Ishikawa (cell line): ENCODE measurements around the gene ERG.

Experiments used
- CEBPB ChIP-seq: IDR thresholded peaks from 2 replicates; pipeline ENCODE4 v1.6.1; 2012
- EGR1 ChIP-seq: IDR thresholded peaks from 2 replicates; pipeline ENCODE4 v1.6.1; 2012
- EP300 ChIP-seq: IDR thresholded peaks from 2 replicates; pipeline ENCODE4 v1.6.1; 2012; ENCODE audit warnings: borderline replicate concordance
- RAD21 ChIP-seq: IDR thresholded peaks from 2 replicates; pipeline ENCODE4 v1.6.1; 2012; ENCODE audit warnings: low read depth
- TAF1 ChIP-seq: IDR thresholded peaks from 2 replicates; pipeline ENCODE4 v1.6.1; 2012; ENCODE audit warnings: low read depth, mild to moderate bottlenecking
- TEAD4 ChIP-seq: IDR thresholded peaks from 2 replicates; pipeline ENCODE4 v1.6.1; 2012
- USF1 ChIP-seq: IDR thresholded peaks from 2 replicates; pipeline ENCODE4 v1.6.1; 2012
- YY1 ChIP-seq: IDR thresholded peaks from 2 replicates; pipeline ENCODE4 v1.6.1; 2012; ENCODE audit warnings: low read depth
- TF ChIP-seq, protein P1 (sequence below): IDR thresholded peaks from 2 replicates; pipeline ENCODE4 v1.6.1; 2012
- TF ChIP-seq, protein P2 (sequence below): IDR thresholded peaks from 2 replicates; pipeline ENCODE4 v1.6.1; 2012; ENCODE audit warnings: low read depth, mild to moderate bottlenecking

- TF ChIP-seq, protein P1, sequence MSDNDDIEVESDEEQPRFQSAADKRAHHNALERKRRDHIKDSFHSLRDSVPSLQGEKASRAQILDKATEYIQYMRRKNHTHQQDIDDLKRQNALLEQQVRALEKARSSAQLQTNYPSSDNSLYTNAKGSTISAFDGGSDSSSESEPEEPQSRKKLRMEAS, result no peak
- TF ChIP-seq RAD21 (no peak), USF1 (no peak), EGR1 (no peak), YY1 (no peak), TAF1 (no peak), EP300 (no peak), CEBPB (no peak), TEAD4 (no peak)
- TF ChIP-seq, protein P2, sequence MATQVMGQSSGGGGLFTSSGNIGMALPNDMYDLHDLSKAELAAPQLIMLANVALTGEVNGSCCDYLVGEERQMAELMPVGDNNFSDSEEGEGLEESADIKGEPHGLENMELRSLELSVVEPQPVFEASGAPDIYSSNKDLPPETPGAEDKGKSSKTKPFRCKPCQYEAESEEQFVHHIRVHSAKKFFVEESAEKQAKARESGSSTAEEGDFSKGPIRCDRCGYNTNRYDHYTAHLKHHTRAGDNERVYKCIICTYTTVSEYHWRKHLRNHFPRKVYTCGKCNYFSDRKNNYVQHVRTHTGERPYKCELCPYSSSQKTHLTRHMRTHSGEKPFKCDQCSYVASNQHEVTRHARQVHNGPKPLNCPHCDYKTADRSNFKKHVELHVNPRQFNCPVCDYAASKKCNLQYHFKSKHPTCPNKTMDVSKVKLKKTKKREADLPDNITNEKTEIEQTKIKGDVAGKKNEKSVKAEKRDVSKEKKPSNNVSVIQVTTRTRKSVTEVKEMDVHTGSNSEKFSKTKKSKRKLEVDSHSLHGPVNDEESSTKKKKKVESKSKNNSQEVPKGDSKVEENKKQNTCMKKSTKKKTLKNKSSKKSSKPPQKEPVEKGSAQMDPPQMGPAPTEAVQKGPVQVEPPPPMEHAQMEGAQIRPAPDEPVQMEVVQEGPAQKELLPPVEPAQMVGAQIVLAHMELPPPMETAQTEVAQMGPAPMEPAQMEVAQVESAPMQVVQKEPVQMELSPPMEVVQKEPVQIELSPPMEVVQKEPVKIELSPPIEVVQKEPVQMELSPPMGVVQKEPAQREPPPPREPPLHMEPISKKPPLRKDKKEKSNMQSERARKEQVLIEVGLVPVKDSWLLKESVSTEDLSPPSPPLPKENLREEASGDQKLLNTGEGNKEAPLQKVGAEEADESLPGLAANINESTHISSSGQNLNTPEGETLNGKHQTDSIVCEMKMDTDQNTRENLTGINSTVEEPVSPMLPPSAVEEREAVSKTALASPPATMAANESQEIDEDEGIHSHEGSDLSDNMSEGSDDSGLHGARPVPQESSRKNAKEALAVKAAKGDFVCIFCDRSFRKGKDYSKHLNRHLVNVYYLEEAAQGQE, result no peak
Measured at GRCh38 chr21:38488640-38489270, 9.5 kb downstream of the ERG start.
